Hematopoietic multipotent progenitor cell treated with erythropoietin and hydrocortisone succinate and interleukin-3 and kit ligand, for 17 days (in vitro differentiated cells): ENCODE measurements around the gene MAP4.
"Not testable (repeated sequence)": the region's sequence is repeated elsewhere in the genome, so short reads cannot be mapped to it uniquely, and the experiment has no call there.

Experiments
- DNase-seq: peaks from one replicate; pipeline ENCODE4 v3.0.0-alpha.2; 2015; ENCODE audit warnings: low spot score

Gene MAP4, protein sequence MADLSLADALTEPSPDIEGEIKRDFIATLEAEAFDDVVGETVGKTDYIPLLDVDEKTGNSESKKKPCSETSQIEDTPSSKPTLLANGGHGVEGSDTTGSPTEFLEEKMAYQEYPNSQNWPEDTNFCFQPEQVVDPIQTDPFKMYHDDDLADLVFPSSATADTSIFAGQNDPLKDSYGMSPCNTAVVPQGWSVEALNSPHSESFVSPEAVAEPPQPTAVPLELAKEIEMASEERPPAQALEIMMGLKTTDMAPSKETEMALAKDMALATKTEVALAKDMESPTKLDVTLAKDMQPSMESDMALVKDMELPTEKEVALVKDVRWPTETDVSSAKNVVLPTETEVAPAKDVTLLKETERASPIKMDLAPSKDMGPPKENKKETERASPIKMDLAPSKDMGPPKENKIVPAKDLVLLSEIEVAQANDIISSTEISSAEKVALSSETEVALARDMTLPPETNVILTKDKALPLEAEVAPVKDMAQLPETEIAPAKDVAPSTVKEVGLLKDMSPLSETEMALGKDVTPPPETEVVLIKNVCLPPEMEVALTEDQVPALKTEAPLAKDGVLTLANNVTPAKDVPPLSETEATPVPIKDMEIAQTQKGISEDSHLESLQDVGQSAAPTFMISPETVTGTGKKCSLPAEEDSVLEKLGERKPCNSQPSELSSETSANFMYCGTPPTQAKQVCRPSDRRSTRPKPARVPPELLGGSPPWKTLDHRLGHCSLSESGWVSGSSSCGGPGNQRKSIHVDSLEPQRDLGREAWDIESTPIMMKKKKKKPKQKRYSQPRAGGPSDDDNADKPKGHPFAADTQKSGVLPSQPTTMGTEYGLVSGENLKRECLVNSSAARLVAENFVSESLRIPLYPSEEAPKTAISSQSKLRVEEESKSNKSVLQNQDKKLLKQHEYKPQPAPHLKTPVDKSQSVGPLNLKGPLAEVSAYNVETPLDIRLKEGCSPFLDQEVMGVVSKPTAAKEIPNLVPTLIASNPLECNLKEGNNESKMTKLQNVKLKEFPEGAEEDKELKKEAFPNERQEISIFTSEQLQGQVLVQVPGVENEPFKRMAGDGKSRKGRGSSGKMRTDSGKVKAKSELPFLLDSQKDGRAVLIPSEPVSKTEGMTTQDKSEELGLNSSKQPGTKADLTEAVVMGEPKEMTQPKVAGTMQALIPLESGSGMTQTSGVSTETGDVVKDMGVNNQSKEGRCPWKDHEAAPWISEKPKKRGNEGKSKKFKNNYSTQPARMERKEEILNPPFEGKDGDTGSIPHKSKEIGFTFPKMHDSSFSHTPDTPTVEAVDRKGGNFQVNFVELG (N-terminal part only)

DNA sequence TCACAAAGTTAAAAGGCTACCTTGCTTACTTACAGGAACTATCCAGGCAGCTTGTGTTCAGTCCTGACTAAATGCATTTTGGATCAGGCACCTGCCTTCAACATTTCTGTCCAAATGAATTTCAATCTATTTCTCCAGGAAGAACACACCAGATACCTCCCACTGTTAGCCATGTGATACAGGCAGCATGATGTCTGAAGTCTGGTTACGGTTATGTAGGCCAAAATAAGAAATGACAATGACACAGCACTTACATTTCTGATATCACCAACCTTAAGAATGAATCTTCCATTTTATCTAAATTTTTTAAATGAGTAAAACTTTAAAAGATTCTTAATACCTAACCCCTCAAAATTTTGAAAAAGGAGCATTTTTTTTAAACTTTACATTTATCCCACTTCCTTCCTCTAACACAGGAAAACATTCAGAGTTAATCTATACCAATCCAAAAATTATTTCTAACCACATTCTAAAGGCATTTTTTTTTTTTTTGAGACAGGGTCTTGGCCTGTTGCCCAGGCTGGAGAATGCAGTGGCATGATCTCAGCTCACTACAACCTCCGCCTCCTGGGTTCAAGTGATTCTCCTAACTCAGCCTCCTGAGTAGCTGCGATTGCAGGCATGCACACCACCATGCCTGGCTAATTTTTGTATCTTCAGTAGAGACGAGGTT is at the start of gene MAP4:
Gene MAP4, minus strand, starts transcription at position 116 of the 673 bp plus-strand sequence. CDS start 17,556 bp downstream, outside the sequence.
- DNase-seq = no peak

DNA sequence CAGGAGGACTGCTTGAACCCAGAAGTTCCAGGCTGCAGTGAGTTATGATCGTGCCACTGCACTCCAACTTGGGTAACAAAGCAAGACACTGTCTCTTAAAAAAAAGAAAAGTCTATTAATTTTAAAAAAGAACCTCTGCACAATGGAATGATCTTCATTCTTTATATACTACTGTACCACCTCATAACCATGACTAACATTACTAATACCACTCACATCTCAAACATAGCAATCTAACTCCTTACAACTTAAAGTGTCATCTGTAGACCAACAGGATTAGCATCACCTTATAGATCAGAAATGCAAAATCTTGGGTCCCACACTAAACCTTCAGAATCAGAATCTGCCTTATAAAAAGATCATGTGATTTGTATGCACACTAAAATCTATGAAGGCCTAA is 48.8 kb upstream of the MAP4 start:
- DNase-seq = no peak

DNA sequence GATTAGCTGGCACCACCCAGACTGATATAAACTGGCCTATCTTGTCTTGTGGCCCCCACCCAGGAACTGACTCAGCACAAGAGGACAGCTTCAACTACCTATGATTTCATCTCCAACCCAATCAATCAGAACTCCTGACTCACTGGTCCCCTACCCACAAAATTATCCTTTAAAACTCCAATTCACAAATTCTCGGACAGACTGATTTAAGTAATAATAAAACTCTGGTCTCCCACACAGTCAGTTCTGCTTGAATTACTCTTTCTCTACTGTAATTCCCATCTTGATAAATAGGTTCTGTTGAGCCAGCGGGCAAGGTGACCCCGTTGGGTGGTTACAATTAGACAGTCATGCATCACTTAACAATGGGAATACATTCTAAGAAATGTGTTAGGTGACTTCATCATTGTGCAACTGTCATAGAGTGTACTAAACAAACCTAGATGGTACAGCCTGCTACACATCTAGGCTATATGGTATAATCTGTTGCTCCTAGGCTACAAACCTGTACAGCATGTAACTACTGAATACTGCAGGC is 48.1 kb upstream of the MAP4 start:
- no peak for DNase-seq

DNA sequence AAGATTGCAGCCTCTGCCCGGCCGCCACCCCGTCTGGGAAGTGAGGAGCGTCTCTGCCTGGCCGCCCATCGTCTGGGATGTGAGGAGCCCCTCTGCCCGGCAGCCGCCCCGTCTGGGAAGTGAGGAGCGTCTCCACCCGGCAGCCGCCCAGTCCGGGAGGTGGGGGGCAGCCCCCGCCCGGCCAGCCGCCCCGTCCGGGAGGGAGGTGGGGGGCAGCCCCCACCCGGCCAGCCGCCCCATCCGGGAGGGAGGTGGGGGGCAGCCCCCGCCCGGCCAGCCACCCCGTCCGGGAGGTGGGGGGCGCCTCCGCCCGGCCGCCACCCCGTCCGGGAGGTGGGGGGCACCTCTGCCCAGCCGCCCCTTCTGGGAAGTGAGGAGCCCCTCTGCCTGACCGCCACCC is 45.4 kb upstream of the MAP4 start:
- DNase-seq = not testable (repeated sequence)

DNA sequence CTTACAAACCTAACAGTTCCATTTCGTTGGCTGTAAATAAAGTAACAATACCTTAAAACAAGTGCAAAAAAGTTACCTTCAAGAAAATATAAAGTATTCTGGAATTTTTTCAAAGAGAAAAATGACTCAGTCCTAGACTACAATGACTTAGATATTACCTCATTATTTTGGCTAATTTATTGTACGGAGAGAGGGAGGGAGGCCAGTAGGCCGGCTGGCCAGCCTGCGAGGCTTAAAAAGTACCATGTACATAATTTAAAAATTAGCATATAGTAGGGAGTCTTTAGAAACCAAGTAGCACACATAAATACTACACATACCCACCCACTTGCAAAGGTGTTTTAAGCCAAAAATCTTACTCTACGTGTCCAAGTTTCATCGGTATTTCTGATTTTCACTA is 41.9 kb upstream of the MAP4 start:
- no peak for DNase-seq

DNA sequence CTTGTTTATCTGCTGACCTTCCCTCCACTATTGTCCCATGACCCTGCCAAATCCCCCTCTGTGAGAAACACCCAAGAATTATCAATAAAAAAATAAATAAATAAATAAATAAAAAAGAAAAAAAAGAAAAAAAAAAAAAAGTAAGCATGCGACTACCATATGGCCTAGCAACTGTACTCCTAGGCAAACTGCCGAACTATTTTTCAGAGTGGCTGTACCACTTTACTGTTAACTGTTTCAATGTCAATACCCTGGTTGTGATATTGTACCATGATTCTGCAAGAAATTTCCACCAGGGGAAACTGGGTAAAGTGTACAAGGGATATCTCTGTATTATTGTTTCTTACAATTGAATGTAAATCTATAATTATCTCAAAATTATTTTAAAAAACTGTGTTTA is 41.3 kb upstream of the MAP4 start:
- DNase-seq = no peak

DNA sequence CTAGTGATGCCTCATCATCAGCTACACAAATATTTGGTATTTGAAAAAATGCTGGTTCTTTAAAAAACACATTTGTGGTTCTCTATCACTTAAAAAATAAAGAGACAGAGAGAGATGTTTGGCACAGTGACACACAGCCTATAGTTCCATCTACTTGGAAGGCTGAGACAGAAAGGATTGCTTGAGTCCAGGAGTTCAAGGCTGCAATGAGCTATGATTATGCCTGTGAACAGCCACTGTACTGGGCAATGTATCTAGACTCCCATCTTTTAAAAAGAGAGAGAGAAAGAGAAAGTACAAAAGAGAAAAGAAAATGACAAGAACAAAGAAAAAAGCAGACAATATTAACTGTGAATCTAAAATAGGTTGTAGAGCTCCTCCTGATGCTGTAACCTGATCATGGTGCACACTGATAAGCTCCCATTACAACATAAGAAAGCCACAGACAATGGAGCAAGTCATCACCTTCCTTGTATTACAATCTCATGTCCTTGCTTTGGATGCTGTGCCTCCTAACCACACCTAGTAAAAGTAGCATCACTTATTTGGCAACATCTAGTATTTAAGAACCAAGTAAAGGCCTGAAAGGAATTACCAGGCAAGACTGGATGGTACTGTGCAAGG is 31.7 kb upstream of the MAP4 start:
- DNase-seq = no peak

DNA sequence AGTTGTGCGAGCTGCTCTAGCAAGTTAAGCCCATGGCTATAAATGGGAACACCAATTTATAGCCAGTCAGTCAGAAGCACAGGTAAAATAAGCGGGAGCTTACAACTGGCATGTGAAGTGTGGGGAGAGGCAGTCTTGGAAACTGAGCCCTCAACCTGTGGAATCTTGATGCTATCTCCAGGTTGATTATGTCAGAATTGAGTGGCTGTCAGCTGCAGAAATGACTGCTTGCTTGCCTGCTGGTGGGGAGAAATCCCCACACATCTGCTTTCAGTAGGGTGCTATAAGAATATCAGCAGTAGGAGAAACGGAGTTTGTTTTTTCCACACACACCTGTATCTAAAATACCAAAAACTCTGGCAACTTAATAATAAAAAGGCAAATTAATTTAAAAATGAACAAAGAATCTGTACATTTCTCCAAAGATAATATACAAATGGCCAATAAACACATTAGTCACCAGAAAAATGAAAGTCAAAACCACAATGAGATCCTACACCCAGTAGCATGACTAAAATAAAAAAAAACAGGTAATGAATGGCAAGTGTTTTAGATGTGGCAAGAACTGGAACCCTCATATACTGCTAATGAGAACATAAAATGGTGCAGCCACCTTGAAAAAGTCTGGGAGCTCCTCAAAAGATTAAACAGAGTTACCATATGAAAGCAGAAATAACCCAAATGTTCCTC is 26.0 kb upstream of the MAP4 start:
- DNase-seq = no peak

DNA sequence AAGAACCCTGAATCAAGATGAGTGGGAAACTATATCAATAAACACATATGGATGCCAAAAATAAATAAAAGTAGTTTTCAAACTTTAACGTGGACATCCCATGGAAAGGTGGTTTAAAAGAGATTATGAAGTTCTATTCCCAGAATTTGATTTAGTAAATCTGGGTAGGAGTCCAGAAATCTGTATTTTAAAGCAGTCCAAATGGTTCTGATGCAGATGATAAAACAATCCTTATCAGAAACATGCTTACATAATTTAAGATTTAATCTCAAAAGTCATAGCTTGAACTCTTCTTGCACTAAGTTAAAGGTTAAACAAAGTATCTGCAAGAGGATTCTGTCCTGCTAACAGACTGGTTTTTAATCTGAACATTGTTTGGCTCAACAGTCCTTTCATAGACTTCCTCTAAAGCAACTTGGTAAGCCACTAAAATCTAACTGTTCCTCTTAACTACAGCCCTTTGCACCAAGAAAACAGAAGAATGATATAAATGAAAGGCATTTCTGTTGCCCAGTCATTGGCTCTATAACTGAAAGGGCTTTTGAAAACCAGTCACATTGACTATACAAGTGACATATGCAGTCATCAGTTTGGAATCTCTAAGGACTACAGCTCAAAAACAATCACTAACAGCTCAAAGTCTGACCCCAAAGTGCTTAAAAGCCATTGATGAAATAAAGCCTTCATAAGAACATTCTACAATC is 23.4 kb upstream of the MAP4 start:
- no peak for DNase-seq

DNA sequence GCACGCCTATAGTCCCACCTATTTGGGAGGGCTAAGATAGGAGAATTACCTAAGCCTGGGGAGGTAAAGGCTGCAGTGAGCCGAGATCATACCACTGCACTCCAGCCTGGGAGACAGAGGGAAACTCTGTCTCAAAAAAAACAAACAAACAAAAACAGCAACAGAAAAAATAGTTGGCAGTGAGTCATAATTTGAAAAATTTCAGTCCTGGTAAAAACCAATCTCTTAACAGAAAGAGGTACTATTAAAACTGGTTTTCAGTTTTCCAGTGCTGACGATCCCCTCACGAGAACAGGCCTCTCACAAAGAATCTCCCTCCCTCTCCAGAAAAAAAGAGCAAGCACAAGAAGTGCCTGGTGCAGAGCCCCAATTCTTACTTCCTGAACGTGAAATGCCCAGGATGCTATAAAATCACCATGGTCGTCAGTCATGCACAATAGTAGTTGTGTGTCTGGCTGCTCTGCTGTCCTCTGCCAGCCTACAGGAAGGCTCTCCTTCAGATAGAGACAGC is 22.8 kb upstream of the MAP4 start:
- no peak for DNase-seq

DNA sequence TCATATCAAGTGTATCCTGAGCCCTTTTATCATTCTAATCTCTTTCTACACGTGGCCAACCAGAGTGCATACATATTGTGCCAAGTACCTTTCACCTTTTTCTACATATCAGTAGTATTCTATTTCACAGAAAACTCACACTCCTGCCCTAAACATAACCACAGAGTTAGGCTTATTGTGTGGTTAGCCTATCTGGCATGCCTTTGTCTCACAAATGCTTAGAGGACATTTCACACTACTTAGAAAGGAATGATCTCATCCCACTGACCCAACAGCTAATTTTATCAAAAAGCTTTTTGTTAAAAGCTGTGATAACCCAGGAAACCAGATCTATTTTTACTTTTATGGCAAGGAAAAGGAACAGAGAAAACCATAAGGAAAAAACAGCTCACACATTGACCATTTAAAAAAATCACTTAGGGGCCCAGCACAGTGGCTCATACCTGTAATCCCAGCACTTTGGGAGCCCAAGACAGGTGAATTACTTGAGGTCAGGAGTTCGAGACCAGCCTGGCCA is 17.8 kb upstream of the MAP4 start:
- DNase-seq = no peak

DNA sequence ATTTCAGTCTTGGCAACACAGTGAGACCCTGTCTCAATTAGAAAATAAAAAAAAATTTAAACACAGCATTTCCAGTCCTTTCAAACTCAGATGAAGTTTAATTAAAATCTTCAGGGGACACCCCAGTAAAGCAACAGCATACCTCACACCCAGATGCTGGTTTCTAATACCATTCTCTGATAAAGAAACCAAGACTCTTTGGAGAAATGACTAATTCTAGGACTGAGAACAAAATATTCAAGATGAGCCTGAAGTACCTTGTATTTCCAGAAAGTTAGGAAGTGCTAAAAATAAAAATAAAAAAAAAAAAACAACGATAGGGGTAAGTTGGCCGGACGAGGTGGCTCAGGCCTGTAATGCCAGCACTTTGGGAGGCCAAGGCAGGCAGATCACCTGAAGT is 14.0 kb upstream of the MAP4 start:
- DNase-seq = no peak

DNA sequence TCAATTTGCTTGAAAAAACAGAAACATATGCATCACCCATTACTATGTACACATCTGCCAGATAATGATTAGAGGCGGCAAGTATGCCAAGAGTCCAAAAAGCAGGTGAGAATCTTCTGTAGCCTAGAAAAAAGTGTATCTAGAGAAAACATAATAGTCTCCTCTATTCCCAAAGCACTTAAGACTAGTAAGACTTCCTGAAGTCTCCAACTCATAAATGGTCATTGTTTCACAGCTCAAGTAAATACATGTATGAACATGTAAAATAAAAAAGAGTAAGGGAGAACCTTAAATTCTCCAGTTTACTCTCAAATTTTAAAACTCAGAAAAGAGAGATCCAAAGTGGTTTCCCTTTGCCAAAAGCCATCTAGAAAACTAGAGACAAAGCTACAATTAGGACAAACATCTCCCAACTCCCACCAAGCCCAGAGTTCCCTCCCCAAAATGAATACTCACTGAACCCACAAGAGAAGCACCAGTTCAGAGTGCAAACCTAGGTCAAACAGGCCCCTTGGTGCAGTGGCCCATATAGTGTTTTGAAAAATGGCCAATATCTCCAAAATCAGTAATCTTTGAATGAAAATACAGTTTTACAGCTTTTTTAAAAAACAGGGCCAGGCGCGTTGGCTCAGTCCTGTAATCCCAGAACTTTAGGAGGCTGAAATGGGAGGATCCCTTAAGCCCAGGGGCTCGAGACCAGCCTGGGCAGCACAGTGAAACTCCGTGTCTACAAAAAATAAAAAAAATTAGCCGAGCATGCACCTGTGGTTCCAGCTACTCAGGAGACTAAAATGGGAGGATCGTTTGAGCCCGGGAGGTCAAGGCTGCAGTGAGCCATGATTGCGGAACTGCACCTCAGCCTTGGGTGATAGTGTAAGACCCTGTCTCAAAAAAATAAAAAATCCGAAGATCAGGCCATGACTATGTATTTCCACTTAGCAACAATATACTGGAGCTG is 11.0 kb upstream of the MAP4 start:
- DNase-seq = no peak

DNA sequence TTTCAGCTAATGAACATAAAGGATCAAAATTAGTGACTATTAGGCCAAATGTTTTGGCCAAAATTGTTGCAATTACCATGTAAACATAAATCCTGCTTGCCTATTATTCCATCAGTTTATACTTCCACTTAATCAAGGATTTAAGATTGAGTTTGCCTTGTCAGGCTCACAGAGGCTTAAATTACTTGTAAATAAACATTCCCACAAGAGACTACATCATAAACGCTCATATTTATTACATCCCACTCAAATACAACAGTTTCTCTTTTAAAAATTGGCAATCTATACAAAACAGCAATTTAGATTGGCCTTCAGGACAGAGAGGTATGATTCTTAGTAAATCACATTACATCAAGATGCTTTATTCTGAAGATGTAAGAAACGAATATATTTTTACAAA is 9.9 kb upstream of the MAP4 start:
- no peak for DNase-seq

DNA sequence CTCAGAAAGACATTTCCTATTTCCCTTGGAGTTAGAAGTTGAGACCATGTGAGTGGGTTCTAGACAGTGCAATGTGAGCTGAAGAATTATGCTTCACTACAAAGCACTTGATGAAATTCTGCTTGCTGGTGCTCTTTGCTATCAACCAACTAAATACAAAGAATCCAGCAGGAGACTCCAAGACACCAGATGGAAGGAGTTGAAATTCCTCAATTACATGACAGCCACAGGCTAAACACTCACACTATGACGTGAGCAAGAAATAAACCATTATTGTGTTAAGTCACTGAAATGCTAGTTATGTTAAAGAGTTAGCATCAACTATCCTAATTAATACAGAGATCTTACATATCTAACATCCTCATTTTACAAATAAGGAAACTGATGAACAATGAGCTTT is 8.2 kb upstream of the MAP4 start:
- DNase-seq = no peak

DNA sequence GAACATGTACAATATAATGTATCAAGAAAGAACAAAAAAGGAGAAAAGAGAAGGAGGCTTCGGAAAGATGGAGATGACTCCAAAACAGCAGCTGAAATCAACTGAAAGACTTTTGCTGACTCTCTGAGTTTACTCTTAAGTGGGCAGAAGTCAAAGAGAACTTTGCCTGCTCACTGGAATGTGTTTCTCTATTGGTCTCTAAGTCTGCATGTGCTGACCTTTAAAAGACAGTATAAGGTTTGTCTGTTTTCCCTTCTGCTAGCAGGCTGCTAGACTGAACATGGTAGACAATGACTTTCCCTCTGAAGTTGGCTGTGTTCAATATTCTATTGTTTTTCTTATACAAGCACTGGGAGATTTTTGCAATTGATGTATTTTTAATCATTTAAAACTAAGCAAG is 7.2 kb upstream of the MAP4 start:
- no peak for DNase-seq

DNA sequence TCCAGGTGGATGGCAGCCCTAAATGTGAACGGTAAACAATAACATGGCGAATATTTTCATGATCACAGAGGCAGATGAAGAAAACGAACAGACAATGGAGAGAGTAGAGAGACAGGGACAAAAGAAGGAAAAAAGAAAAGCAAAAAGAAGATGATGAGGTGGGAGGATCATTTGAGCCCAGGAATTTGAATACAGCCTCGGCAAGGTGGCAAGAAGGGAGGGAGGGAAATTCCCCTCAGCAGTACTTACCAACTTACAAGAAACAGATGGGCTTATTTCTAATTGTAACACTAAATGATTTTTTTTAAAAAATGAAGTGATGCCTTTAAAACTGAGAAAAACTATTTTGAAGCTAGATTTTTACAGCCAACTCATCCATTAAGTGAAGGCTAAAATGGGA is 6.0 kb upstream of the MAP4 start:
- no peak for DNase-seq

DNA sequence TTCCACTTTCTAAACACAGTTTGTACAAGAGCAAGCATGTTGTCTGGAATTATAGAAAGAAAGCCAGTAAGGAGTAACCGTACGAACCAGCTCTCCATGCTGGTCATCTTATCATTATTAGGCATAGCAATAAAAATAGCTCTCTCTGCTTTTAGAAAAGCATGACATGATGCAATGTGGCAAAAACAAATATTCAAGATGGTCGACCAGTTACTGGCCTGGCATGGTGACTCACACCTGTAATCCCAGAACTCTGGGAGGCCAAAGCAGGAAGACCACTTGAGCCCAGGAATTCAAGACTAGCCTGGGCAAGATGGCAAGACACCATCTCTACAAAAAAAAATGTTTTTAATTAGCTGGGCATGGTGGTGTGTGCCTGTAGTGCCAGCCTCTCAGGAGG is 2.6 kb upstream of the MAP4 start:
- DNase-seq = no peak
